HG03575 (cell line): ENCODE results near the gene TRIM3.
A peak's percentile ranks its signal among the peaks of the same experiment; 100 is the strongest.

Experiments
- ATAC-seq: cut with Tn5 transposase; IDR thresholded peaks from one replicate; pipeline ENCODE4 v1.9.1; 2021; ENCODE audit not compliant: unreplicated experiment, insufficient number of reproducible peaks, low FRiP score; ENCODE audit errors: extremely low read depth

TRIM3 gene

DNA sequence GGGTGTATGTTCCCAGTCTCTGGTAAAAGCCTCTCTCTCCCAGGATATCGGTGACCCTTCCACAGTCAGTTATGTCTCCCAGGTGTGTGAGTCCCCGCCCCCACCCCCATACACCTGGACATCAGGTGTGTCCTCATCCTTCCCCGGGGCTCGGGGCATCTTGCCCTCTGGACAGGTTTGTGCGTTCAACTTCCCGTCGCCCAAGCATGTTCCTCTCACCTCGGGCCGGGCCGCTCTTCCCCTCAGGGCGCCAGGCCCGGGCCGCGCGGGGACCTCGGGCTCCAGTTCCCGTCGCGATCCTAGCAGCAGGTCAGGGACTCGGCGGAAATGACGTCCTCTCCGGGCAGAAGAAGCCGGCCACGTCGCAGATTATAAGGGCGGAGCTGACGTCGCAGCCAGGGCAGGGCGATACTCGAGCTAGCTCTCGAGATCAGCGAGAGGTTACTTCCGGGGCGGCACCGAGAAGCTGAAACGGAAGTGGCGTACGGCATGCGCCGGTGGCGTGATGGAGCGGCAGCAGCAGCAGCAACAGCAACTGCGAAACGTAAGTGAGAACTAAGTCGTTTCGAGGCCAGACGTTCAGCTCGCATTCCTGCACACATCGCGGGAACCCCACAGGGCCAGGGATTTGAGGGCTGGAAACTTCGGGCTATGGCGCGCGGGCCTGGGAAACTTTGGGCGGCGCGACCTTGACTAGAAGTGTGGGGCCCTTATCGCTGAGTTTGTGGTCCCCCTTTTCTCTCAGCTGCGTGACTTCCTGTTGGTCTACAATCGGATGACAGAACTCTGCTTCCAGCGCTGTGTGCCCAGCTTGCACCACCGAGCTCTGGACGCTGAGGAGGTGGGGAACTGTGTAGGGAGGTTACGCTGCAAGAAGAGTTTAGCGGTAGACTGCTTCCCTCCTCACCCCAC is 7.5 kb upstream of the TRIM3 start, which contains the start of the genes ARFIP2 and TIMM10B:
ARFIP2 (minus strand) TSS at position 320 of the 912 bp plus-strand sequence. CDS start 910 bp downstream, outside the sequence.
TIMM10B (plus strand) TSS at position 490 of the 912 bp plus-strand sequence; CDS start at position 506, 16 bp downstream.
- ATAC-seq = peak; percentile 98

DNA sequence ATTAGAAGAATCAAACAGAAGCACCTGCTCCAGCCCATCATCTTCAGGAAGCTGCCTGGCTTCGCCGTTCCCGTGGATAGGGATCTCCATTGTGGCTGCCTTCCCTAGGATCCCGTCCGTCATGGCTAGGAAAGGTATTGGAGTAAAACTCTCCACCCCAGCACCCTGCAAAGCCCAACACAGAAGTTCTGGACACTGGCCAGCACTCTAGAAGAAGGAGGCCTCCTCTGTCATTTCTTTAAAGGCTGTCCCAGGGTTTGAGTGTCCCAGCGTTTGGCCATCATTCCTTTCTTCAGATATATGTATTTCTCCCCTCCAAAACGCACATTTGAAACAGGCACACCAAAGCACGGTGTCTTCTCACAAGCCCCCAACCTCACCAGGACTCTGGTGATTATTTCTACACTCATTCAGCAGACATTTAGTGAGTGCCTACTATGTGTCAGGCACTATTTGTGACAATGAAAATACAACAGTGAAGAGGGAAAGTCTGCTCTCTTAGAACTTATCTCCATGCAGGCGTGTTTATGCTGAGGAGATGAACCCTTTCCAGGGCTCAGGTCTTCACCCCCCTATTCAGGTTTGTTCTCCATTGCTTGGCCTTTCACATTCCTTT is 6.7 kb upstream of the TRIM3 start:
- no peak for ATAC-seq

DNA sequence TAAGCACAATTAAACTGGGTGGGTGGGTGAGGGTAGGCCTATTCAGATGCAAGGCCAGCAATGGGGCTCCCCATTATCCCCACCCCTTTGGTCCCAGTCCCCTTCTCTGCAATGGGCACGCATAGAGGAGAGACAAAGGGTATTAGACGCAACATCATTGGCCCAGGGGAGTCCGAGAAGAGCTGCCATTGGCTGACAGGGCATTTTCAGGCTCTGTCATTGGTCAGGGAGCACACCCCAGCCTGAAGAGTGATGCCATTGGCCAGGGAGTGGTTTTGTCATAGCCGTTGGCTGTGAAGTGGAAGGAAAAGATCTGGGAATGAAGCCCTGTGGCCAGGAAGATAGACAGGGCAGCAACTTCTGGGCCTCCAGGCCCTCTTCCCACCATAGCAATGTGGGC is 2.8 kb upstream of the TRIM3 start:
- ATAC-seq = no peak

DNA sequence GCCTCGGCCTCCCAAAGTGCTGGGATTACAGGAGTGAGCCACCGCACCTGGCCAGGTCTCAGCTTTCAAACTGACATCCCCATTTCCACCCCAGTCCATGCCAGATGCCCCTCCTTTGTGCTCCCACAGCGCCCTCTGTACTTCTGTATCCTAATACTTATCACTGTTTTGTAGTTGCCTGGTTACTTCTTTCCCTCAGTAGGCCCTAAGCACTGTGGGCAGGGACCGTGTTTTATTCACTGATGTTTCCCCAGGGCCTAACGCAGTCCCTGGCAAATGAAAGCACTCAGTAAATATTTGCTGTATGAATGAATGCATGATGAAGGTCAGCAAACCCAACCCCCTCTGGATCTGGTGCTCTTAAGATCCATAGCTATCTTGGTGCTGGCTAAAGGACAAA is 2.2 kb upstream of the TRIM3 start:
- no peak for ATAC-seq

DNA sequence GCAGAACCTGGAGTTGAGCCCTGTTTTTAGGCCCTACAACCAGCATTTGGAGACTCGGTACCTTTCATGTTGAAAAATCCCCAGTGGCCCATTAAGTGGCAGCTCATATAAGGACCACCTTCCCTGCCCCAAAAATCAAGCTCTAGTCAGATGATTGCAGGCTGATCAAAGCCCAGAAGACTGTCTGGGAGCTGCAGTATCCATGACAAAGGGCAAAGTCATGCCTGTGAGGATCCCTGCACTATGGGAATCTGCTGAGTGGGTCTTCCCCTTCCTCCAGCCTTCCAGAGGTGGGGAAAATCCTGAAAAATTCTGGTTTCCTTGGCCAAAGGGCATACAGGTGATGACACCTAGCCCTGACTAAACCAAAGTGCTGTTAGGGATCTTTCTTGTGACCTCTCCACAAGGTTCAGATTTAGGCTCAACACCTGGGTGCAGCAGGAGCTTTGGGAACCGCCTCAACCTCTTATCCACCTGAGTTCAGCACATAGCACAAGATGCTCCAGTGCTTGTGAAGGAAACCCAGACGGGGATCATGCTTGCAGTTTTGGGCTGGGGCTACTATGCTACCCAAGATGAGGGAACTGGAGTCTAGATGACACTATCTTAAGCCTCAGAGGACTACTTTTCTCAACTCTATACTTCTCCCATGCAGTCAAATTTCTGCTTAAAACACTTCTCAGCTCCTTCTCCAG is 1.2 kb upstream of the TRIM3 start:
- ATAC-seq = no peak

DNA sequence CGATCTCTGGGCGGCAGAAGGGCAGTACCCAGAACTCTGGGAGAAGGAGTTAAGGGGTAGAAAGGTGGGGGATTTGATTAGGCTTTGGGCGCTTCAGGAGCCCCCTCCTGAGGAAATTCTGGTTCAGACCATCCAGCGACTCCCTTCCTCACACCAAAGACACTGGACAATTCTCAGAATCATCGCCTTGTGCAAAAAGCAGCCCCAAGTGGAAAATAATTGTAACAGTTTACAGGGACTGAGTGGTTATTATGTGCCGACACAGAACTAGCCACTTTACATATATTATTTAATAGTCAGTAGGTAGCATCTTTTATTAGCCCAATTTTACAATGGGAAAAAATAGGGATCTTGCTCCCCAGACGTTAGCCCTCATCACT is 662 bp upstream of the TRIM3 start:
- no peak for ATAC-seq

DNA sequence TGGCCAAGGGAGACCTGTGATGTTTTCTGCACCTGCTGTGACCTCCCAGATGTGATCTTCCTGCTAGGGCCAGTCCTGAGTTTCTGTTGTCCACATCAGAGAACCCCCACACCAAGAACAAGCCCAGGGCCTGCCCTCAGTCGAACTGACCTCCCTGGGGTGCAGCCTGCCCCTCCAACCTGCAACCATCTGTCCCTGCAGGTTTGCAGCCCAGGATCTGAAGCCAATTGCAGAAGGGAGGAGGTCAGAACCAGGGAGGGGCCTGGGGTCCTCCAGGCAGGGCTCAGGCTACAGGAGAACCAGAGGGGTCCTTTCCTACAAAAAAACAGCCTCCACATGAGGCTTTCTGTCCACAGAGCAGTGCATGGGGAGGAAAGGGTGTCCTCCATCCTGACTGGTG is 807 bp downstream of the TRIM3 start:
- ATAC-seq = no peak

DNA sequence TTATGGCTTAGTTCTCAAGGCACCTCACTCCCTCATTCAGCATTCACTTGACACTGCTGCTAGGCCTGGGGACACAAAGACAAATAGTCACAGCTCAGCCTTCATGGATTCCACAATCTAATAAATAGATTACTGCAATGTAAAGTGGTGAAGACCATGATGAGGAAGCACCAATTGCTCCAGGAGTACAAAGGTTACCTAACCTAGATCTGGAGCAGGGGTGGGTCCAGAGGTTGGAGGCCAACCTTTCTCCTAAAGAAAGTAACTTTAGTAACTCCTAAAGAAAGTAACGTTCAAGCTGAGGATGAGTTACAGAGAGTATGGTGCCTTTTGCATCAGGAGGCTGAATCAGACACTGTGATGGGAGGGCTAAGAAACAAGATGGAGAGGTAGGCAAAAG is 4.1 kb downstream of the TRIM3 start:
- no peak for ATAC-seq

DNA sequence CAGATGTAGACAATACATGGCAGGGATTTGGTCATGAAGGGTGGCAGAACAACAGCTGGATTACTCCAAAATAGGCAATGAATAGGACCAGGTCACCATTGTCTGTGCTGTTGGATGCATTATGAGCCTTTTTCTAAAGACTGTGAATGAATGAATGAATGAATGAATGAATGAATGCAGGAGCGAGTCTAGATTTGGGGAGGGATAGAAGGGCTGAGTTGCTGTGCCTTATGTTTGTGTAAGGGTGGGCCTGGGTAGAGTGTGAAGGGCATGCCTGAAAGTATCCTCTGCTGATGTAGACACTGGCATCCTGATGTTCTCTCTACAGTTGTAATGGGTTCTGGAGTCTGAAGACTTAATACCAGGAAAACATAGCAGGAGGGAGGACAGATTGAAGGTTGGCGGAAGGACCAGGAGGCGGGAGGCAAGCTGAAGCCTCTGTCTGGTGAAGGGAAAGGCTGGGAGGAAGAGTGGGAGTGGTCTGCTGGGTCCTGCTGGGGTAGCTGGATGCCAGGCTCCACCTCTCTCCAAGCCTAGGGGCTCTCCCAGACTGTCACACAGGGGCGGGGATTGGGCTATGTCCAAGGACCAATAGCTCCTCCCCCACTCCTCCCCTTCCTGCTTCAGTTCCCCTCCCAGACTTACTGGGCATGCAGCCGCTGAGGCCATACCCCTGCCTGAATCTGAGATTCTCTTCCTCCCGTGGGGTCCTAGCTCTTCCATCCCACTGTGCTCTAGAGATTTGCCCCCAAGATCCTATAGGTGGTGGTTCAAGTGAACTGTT is 4.8 kb downstream of the TRIM3 start:
- peak; percentile 59 for ATAC-seq

DNA sequence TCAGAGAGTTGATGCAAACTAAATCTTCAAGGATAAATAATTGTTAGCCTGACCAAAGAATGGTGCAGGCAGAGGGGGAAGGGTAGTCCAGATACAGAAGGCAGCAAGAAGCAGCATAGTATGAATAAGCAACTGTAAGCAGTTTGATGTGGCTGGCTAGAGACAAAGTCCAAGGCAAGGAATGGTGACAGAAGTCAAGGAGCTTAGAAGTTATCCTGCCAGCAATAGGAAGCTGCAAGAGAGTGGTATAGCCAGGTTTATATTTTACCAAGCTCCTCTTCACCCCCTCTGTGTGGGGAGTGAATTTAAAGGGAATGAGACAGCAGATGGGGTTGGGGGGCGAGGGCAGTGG is 14.7 kb downstream of the TRIM3 start:
- no peak for ATAC-seq

DNA sequence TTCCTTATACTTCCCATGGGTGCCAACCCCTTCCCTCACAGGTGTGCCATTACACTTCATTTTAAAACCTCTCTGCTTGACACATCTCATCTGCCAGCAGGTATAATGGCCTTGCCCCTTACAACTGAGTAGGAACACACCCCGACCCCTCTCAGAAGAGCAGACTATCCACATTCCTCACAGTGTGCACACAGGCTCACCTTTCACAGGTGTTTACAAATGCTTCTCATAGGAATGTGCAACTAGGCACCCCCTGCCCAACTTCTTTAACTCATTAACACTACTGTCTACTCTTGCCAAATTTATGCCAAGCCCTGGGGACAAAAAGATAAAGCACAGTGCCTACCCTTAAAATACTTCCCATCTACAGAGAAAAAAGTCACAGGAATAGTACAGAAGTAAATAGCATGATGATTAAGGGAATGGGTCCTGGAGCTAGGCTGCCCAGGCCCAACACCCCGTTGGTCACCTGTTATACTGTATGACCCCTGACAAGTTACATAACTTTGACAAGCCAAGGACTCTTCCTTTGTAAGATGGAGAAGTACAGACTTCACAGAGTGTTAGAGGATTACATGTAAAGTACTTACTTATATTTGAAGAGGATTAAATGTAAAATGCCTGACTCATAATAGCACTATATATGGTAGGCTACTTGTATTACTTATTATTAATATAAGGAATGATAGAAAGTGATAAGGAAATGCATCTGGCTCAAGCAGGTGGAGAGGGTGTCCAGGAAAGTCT is 15.2 kb downstream of the TRIM3 start:
- ATAC-seq = no peak

DNA sequence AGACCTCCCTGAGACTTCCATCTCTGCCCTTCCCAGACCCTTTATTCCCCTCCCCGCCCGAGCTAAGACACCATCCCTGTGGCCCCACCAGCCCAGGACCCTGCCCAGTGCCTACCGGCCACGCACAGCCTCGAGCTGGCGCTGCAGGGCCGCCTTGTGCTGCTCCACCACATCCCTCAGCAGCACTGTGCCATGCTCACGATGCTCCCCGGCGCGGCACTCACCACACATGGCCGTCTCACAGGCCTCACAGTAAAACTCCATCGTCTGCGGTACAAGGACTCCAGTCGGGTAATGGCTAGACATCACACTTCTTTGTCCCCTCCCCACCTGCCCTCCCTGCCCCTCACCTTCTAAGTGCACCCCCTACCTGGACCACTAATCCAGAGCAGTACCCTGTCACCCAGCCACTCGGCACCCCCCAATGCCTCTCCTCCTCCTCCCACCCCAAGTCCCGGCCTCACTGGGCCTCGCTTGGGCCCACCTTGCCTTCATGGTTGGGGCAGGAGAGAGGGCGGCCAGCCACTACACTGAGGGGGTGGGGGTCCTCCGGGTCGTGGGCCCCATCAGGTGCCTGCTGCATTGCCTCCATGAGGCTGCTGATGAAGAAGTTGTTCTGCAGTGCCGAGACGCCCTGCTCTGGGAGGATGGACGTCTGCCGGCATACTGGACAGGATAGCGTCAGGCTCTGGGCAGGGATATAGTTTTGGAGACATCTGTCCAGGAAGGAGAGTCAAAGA is 16.0 kb downstream of the TRIM3 start:
- no peak for ATAC-seq

DNA sequence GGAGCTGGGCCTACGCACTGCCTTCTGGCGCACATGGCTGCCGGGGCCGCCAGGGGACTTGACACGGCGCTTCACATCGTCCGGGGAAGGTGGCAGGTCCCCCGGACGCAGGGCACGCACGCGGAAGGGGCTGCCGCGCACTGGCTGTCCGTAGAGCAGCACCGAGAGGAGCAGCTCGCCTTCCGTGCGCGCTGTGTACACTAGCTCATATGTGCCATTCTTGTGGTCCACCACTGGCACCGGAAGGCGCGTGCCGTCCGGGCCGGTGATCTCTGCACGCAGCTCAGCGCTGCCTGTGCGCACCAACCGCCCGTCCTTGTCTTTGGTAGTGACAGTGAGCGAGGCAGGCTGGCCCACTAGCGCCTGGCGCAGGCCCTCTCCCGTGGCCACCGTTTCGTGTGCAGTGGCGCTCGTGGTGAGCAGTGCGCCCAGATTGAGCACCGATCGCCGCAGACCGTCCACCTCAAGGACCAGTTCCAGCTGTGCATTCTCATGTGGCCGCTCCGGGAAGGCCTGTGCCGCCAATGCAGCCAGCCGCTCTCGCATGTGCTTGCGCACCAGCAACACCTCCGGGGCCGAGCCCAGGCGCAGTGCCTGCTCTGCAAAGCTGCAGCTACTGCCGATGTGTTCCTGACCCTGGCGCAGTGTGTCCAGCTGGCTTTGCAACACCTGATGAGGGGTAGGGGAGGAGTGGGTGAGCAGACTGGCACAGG is 17.2 kb downstream of the TRIM3 start:
- ATAC-seq = no peak

DNA sequence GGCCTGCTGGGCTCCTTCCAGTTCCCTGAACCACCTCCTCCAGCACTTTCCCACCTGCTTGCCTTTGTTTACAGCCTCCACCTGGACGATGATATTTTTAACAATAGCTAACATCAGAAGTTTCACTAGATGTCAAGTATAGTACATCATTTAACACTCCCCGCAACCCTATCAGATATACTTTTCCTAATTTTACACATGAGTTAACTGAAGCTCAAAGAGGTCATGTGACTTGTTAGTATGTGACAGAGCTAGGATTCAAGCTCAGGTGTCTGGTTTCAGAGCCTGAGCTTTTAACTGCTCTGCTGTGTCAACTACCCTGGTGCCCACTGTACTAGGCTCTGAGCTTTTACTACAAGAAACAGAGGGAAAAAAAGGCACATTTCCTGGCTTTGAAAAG is 18.7 kb downstream of the TRIM3 start:
- no peak for ATAC-seq

DNA sequence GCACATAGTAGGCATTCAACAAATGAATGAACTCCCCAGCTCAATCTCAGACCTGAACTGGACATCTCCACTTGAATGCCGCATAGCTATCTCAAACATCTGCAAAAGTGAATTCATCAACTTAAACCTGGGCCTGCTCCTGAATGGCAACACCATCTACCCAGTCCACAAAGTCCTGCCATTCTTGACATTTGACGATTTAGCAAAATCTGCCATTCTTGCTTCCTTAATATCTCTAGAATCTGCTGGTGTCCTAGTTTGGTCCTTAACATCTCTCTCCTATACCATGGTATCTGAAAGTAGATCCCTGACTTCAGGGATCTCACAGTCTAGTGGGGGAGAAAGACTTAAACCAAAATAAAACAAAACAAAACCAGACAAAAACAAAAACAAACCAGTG is 20.6 kb downstream of the TRIM3 start:
- no peak for ATAC-seq

DNA sequence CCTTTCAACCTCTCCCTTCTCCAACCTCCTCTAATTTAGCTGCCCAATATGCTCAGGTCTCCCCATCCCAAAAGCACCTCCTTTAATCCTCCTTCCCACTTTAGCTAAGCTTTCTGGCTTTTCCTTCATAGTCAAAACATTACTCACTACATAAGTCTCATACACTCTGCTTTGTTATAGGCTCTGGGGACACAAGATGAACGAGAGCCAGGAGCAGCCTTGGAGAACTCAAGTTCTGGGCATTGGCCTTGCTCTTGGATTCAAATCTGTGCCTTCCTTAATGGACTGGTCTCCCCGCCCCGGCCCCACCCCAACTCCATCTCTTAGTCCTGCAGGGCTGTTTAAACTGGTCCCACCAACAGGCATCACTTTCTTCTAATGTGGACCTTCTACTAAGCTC is 21.5 kb downstream of the TRIM3 start:
- no peak for ATAC-seq

DNA sequence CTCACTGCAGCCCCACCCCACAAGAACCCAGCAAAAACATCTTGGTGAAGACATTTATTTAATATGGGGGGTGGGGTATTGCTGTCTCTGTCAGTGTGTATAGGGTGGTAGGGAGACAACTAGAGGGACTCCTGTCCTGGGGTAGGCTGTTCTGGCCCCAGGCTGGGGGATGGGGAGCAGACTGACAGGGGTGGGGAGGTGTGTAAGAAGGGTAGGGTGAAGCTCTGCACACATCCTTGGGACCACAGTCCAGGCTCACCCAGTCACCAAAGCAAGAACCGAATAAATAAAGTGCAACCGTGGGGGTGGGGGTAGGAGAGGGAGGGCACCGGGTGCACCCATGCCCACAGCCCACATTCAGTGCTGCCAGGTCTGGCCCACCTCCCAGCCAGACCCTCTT is 25.2 kb downstream of the TRIM3 start:
- ATAC-seq = no peak
